ENCODE data around the gene CSN2.

DNA sequence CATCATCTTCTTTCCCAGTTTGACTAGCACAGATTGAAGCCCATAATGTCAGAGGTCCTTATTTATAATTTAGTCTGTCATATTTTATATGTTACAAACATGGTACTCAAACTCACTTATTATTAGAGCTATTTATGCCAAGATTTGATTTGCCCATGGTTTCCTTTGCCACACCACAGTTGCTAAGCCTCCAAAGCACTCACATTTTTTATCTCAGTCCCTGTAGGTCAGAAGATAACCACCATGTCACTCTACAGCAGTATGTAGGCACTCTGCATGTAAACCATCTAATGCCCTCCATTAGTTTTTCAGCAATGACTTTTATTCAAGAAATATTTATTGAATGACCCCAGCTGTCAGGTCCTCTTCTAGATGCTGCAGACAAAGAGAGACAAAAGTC, 37.0 kb upstream of the CSN2 start:
- no peak for TF ChIP-seq EZH2 (IDR thresholded peaks at IDR 0.05; ENCODE audit: borderline replicate concordance, low read length)
- TF ChIP-seq, protein P1, sequence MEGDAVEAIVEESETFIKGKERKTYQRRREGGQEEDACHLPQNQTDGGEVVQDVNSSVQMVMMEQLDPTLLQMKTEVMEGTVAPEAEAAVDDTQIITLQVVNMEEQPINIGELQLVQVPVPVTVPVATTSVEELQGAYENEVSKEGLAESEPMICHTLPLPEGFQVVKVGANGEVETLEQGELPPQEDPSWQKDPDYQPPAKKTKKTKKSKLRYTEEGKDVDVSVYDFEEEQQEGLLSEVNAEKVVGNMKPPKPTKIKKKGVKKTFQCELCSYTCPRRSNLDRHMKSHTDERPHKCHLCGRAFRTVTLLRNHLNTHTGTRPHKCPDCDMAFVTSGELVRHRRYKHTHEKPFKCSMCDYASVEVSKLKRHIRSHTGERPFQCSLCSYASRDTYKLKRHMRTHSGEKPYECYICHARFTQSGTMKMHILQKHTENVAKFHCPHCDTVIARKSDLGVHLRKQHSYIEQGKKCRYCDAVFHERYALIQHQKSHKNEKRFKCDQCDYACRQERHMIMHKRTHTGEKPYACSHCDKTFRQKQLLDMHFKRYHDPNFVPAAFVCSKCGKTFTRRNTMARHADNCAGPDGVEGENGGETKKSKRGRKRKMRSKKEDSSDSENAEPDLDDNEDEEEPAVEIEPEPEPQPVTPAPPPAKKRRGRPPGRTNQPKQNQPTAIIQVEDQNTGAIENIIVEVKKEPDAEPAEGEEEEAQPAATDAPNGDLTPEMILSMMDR (conservative IDR thresholded peaks at IDR 0.05 in 1 of 2, IDR thresholded peaks at IDR 0.05 in 1 of 2; ENCODE audit: extremely low read depth in 1 of 2, insufficient read depth in 1 of 2, low read depth in 1 of 2, low read length in 2 of 2) = no peak

Data from mammary epithelial cell (primary cell).